NCI-H187 treated with DMSO at 0.1 percent for 48 hours (cell line): ENCODE results near the gene ATG7.
"Not testable (repeated sequence)": the region's sequence is repeated elsewhere in the genome, so short reads cannot be mapped to it uniquely, and the experiment has no call there.

ENCODE experiments used
- DNase-seq: peaks from one replicate; lab custom pipeline; 2025; lab: John Stamatoyannopoulos, UW

ATG7 gene

DNA sequence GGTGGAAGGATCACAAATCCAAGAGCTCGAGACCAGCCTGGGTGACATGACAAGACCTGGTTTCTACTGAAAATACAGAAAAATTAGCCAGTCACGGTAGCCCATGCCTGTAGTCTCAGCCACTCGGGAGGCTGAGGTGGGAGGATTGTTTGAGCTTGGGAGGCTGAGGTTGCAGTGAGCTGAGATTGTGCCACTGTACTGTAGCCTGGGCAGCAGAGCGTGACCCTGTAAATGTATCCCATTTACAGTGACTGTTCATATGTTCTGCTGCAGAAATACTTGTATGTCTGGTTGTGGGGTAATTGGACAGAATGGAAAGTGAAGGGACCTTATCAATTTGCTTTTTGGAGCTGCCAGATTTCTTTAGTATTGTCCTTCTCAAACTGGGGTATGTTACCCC, 24.9 kb downstream of the ATG7 start:
- DNase-seq: no peak

- DNase-seq: no peak
These were observed 28.8 kb downstream of the ATG7 start for GRCh38 chr3:11300970-11301369.

GRCh38 chr3:11302444-11302843, 30.2 kb downstream of the ATG7 start:
- no peak for DNase-seq

DNA sequence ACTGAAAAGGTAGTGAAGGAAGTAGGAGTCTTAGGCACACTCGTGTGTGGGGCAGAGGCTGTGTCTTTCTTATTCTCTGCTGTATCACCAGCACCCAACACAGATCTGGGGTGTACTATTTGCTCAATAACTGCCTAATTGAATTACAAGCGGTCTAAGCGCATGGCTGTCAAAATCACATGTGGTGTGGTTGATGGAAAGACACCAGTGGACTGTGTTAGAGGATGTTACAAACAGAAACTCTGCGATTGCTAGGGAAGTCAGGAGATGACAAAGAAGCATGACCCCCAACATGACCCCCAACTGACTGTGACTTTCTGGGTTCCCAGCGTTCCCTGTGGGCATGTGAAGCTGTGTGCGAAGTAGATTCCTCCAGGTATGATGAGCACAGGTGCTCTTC, 32.0 kb downstream of the ATG7 start:
- DNase-seq: no peak

GRCh38 chr3:11305509-11305908, 33.3 kb downstream of the ATG7 start:
- DNase-seq: no peak

DNA sequence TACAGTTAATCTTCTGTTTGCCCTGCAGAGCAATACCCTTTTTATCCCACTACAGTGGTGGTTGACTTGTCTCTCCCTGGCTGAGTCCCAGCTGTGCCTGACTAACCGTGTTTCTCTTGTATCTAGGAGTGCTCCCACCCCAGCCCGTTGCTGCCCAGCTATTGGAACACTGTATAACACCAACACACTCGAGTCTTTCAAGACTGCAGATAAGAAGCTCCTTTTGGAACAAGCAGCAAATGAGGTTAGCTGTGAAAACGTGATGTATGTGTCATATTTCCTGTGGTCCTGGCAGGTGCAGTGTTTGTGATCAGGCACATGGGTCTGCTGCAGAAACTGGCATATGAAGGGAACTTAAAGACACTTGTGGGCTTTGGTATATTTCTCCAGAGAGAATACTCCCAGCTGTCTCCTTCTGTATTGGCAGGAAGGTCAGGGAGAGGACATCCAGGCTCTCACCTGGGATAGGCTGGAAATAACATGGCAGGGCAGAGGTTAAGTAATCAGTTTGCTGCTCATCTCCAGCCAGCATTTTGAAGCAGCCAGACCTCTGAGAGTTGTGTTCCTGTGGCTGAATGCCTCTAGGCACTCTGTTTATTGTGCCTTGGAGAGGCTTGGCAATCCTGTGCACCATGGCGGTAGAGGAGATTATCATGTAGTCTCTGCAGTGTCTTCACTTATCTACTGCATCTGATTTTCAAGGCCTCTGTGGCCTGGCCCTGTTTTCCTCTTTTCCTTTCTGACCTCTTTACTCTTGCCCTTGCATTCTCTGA, 34.8 kb downstream of the ATG7 start:
- no peak for DNase-seq

GRCh38 chr3:11307830-11308432, 35.7 kb downstream of the ATG7 start:
- no peak for DNase-seq

DNA sequence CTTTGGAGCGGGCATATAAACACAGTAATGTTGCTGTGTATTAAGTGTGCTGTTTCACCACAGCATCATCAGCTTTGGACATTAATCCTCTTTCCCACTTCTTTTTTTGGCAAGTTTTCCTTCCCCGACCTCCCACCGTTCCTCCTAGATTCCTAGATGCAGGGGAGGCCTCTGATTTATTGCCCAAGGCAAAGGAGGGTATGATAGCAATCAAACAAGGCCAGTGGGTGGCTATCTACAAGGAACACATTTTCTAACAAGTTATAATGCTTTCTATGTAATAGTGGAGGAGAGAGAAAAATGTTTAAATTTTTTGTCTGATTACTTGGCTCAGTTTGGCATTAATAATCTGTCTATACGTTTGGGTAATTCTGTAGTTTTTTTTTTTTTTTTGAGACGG, 38.1 kb downstream of the ATG7 start:
- DNase-seq: no peak

GRCh38 chr3:11312166-11312565, 40.0 kb downstream of the ATG7 start:
- no peak for DNase-seq

- DNase-seq: no peak
These were observed 45.1 kb downstream of the ATG7 start for GRCh38 chr3:11317300-11317699.

DNA sequence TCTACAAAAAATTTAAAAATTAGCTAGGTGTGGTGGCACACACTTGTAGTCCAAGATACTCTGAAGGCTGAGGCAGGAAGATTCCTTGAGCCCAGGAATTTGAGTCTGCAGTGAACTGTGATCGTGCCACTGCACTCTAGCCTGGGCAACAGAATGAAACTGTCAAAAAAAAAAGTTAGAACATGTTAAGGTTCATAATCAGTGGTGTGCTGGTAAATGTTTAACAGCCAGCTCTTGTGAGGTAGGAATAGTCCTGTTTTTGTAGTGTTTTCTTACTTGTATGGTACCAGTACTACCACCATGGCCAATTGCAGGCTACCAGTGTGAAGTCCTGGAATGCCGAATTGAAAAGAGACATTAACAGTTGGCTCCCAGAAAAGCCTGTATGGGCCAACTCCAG, 50.7 kb downstream of the ATG7 start:
- DNase-seq: no peak

- no peak for DNase-seq
These were observed 51.6 kb downstream of the ATG7 start for GRCh38 chr3:11323813-11324212.

DNA sequence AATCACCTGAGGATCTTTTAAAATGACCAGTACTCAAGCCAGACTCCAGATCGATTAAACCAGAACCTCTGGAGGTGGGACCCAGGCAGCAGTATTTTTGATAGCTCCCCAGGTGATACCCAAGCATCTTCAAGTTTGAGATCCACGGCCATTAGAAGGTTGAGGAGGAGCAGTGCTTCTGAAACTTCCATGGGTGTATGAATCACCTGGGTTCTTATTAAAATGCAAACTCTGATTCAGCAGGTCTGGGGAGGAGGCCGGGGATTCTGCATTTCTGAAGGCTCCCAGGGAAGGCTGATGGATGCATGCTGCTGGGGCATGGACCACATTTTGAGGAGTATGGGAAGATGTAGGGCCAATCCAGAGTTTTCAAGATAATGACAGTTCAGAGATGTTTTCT, 55.4 kb downstream of the ATG7 start:
- DNase-seq: no peak

DNA sequence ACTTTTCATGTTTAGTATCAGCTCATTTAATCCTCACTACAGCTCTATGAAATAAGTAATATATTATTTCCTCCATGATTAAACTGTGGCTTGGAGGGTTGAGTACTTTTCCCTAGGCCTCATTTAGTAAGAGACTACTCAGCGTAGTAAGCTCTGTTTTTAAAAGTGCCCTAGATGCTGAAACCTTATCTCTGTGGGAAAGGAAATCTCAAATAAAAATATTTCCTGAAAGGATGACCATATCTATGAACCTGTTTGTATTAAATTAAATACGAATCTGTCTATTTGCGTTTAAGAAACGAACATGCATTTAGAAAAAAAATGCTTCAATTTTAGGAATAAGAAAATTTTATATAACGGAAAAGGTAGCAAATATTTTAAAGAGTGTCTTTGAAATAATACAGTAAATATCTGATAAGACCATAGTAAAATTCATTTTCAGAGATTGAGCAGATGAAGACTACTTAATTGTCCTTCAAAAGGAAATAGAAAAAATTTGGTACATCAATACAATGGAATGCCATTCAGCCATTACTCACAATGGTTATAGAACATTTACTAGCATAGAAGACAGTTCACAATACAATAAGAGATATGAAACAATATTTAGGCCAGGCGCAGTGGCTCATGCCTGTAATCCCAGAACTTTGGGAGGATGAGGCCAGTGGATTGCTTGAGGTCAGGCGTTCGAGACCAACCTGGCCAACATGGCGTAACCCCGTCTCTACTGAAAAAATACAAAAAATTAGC, 56.2 kb downstream of the ATG7 start:
- no peak for DNase-seq

DNA sequence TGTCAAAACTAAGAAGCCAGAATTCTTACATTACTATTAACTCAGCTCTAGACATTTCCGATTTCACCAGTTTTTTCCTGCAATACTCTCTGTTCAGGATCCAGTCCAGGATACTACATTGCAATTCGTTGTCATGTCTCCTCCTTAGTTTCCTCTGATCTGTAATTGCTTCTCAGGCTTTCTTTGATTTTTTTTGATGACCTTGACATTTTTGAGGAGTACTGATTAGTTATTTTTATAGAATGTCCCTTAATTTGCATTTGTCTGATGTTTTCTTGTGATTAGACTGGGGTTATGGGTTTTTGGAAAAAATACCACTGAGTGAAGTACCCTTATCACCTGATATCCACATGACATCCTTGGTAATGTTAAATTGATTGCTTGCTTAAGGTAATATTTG, 57.6 kb downstream of the ATG7 start:
- no peak for DNase-seq

DNA sequence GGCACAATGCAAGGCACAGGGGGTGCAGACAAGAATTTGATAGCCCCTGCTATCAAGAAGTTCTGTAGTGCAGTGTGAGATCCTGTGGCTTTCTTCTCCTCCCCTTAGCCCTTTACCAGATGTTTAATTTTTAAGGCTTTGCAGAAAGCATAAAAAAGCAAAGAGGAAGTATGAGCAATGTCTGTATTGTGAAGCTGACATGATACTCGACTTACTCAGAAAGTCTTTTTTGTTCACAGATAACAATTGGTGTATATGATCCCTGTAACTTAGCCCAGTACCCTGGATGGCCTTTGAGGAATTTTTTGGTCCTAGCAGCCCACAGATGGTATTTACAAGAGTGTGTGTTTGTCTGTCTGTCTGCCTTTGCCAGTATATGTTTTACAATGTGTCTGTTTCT, 58.9 kb downstream of the ATG7 start:
- no peak for DNase-seq

- DNase-seq: no peak
These were observed 62.9 kb downstream of the ATG7 start for GRCh38 chr3:11335056-11335608.

- DNase-seq: peak; percentile 56
These were observed 67.3 kb downstream of the ATG7 start for GRCh38 chr3:11339541-11339940.

GRCh38 chr3:11346416-11346815, 74.2 kb downstream of the ATG7 start:
- DNase-seq: no peak

DNA sequence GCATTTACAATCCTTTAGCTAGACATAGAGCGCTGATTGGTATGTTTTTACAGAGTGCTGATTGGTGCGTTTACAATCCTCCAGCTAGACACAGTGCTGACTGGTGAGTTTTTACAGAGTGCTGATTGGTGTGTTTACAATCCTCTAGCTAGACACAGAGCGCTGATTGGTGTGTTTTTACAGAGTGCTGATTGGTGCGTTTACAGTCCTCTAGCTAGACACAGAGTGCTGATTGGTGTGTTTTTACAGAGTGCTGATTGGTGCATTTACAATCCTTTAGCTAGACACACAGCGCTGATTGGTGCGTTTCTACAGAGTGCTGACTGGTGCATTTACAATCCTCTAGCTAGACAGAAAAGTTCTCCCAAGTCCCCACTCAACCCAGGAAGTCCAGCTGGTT, 76.7 kb downstream of the ATG7 start:
- not testable (repeated sequence) for DNase-seq

DNA sequence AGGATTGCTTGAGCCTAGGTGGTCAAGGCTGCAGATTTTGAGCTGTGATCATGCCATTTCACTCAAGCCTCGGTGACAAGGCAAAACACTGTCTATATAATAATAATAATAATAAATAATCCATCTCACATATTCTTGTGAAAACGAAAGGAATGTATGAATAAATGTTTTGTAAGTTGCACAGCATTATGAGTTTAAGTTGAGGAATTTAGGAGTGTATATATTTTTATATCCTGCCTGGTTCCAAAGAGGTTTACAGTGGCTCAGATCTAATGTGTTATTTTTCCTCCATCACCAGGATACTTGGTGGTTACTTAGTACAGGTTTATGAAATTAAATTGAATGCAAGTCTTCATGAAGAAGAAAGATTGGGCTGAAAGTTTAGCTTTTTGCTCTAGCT, 77.2 kb downstream of the ATG7 start:
- no peak for DNase-seq

- no peak for DNase-seq
These were observed 78.2 kb downstream of the ATG7 start for GRCh38 chr3:11350374-11350773.

DNA sequence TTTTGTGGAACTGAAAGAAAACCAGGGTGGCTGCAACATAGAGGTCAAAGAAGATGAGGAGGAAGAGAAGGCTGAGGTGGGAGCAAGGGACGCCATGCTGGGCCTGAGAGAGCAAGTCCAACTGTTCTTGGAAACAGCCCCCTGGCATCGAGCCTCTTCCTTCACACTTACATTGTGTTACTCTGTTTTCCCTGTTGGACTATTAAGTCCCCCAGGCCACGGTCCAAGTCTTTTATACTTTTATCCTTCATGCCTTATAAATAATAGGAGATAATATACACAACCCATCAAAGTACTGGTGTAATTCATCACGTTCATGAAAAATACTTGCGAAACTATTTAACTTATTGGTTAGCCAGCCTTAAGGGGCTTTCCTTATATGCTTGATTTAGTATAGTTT, 79.3 kb downstream of the ATG7 start:
- no peak for DNase-seq
